Mesothelial cell of epicardium (in vitro differentiated cells): Measurements from ENCODE around the gene SPCS2. TPM values are rescaled to one million over a fixed set of nuclear protein-coding genes. Genes with fewer than 3 reads are reported as not detected.

Experiments used
- DNase-seq, 2 experiments: peaks; one replicate each; pipeline ENCODE4 v3.0.0; 2021; ENCODE audit warnings: low spot score in 2 of 2; ENCODE audit not compliant: unreplicated experiment in 2 of 2
- H3K27ac Mint-ChIP-seq: 2 replicates; pipeline ENCODE4 v1.8.0; 2021; ENCODE audit warnings: mixed read lengths
- H3K27me3 Mint-ChIP-seq: 2 replicates; pipeline ENCODE4 v1.8.0; 2021; ENCODE audit warnings: low read depth, mixed read lengths
- H3K36me3 Mint-ChIP-seq: 2 replicates; pipeline ENCODE4 v1.8.0; 2021; ENCODE audit warnings: mixed read lengths
- H3K4me1 Mint-ChIP-seq: 2 replicates; pipeline ENCODE4 v1.8.0; 2021; ENCODE audit warnings: mixed read lengths
- H3K4me3 Mint-ChIP-seq: 2 replicates; pipeline ENCODE4 v1.8.0; 2021; ENCODE audit warnings: mild to moderate bottlenecking, moderate library complexity, mixed read lengths
- H3K9me3 Mint-ChIP-seq: 2 replicates; pipeline ENCODE4 v1.8.0; 2021; ENCODE audit warnings: mixed read lengths
- total RNA-seq: library from RNA; stranded (reverse); gene quantifications from 3 replicates; pipeline ENCODE4 v1.2.1, GENCODE V29; 2021
- TF ChIP-seq, protein P1 (sequence below): fragments of 200-600 bp; sonication (generic); IDR thresholded peaks from one replicate; pipeline ENCODE4 v1.5.0; 2021; ENCODE audit warnings: antibody characterized with exemption; ENCODE audit not compliant: unreplicated experiment

SPCS2 gene
- total RNA-seq, 1 donor from 2014 or later = 101 TPM

DNA sequence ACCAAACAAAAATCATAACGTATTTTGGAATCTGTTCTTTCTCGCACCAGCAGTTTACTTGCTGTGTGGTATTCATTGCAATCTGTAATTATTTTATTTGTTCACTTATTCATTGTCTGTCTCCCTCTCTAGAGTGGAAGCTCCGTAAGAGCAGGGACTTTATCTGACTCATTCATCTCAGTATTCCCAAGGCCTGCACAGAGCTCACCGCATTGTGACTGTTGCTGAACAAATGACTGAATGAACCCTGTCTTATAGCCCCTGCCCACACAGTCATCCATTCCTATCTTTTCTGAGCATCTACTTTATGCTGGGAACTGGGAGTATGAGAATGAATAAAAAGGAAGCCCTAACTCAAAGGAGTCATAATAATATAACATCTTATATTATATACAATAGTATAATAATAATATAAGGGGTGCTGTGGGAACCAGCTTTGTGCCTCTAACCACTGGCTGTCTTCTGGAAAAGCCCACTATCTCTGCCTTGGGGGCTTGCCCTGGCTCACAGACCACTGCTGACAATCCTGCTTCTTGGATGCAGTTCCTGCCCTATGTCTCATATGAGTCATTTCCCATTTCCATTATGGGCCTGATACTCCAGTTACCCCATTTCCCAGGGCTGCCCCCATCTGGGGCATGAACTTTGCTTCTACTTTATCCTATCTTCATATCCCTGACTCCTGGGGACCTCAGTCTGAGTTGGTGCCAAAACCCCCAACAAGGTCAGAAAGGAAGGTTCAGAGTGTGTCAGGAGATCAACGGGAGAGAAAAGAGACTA is 11.2 kb upstream of the SPCS2 start:
- H3K4me3 Mint-ChIP-seq = no peak overlapping the region
- no peak overlapping the region for H3K27ac Mint-ChIP-seq
- TF ChIP-seq, protein P1, sequence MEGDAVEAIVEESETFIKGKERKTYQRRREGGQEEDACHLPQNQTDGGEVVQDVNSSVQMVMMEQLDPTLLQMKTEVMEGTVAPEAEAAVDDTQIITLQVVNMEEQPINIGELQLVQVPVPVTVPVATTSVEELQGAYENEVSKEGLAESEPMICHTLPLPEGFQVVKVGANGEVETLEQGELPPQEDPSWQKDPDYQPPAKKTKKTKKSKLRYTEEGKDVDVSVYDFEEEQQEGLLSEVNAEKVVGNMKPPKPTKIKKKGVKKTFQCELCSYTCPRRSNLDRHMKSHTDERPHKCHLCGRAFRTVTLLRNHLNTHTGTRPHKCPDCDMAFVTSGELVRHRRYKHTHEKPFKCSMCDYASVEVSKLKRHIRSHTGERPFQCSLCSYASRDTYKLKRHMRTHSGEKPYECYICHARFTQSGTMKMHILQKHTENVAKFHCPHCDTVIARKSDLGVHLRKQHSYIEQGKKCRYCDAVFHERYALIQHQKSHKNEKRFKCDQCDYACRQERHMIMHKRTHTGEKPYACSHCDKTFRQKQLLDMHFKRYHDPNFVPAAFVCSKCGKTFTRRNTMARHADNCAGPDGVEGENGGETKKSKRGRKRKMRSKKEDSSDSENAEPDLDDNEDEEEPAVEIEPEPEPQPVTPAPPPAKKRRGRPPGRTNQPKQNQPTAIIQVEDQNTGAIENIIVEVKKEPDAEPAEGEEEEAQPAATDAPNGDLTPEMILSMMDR = no peak
- no peak for DNase-seq
- H3K9me3 Mint-ChIP-seq = no peaks in the 10 kb centered on the region
- H3K36me3 Mint-ChIP-seq = peaks cover 25% of the 10 kb centered on the region
- H3K27me3 Mint-ChIP-seq = no peaks in the 10 kb centered on the region
- no peaks in the 10 kb centered on the region for H3K4me1 Mint-ChIP-seq

- no peak for DNase-seq
- Mint-ChIP-seq H3K4me1 (no peaks in the 10 kb centered on the region), H3K36me3 (peaks cover 8% of the 10 kb centered on the region), H3K27ac (no peak overlapping the region), H3K9me3 (no peaks in the 10 kb centered on the region), H3K27me3 (no peaks in the 10 kb centered on the region), H3K4me3 (no peak overlapping the region)
- TF ChIP-seq, protein P1 = no peak
Observed at GRCh38 chr11:74941492-74941891, 7.6 kb upstream of the SPCS2 start.

- DNase-seq = no peak
- no peak overlapping the region for H3K27ac Mint-ChIP-seq
- TF ChIP-seq, protein P1 = no peak
- H3K36me3 Mint-ChIP-seq = peaks cover 4% of the 10 kb centered on the region
- H3K4me1 Mint-ChIP-seq = no peaks in the 10 kb centered on the region
- no peaks in the 10 kb centered on the region for H3K27me3 Mint-ChIP-seq
- H3K4me3 Mint-ChIP-seq = no peak overlapping the region
- H3K9me3 Mint-ChIP-seq = no peaks in the 10 kb centered on the region
Observed at GRCh38 chr11:74942073-74942759, 6.8 kb upstream of the SPCS2 start.

GRCh38 chr11:74948546-74948897 is 544 bp upstream of the SPCS2 start:
- H3K27me3 Mint-ChIP-seq = no peaks in the 10 kb centered on the region
- no peaks in the 10 kb centered on the region for H3K9me3 Mint-ChIP-seq
- no peak for DNase-seq
- H3K4me1 Mint-ChIP-seq = peaks cover 29% of the 10 kb centered on the region
- H3K27ac Mint-ChIP-seq = peak overlapping the region; percentile 98
- TF ChIP-seq, protein P1 = no peak
- peaks cover 2% of the 10 kb centered on the region for H3K36me3 Mint-ChIP-seq
- H3K4me3 Mint-ChIP-seq = peak overlapping the region; percentile 99

- peaks cover 29% of the 10 kb centered on the region for H3K4me1 Mint-ChIP-seq
- TF ChIP-seq, protein P1 = no peak
- H3K36me3 Mint-ChIP-seq = peaks cover 9% of the 10 kb centered on the region
- peak overlapping the region; percentile 99 for H3K4me3 Mint-ChIP-seq
- no peak for DNase-seq
- no peaks in the 10 kb centered on the region for H3K9me3 Mint-ChIP-seq
- peak overlapping the region; percentile 98 for H3K27ac Mint-ChIP-seq
- H3K27me3 Mint-ChIP-seq = no peaks in the 10 kb centered on the region
Observed at GRCh38 chr11:74949753-74950137, 679 bp downstream of the SPCS2 start.
